Measurements from ENCODE around the gene CHRNA3.

CHRNA3 gene

GRCh38 chr15:78635346-78635745 is 14.6 kb upstream of the CHRNA3 start:
- DNase-seq: no peak

- DNase-seq: no peak
Measured at GRCh38 chr15:78634210-78635145, 13.7 kb upstream of the CHRNA3 start.

GRCh38 chr15:78633348-78633747 is 12.6 kb upstream of the CHRNA3 start:
- no peak for DNase-seq

GRCh38 chr15:78630886-78631633 is 10.3 kb upstream of the CHRNA3 start:
- DNase-seq: no peak

- DNase-seq: no peak
Measured at GRCh38 chr15:78629716-78630065, 8.9 kb upstream of the CHRNA3 start.

- DNase-seq: no peak
Measured at GRCh38 chr15:78629031-78629715, 8.4 kb upstream of the CHRNA3 start.

GRCh38 chr15:78628227-78628626 is 7.4 kb upstream of the CHRNA3 start:
- no peak for DNase-seq

GRCh38 chr15:78627348-78627747 is 6.6 kb upstream of the CHRNA3 start:
- DNase-seq: no peak

GRCh38 chr15:78626381-78626995 is 5.7 kb upstream of the CHRNA3 start:
- DNase-seq: no peak

- DNase-seq: no peak
Measured at GRCh38 chr15:78625606-78626280, 4.9 kb upstream of the CHRNA3 start.

- no peak for DNase-seq
Measured at GRCh38 chr15:78624651-78625590, 4.1 kb upstream of the CHRNA3 start.

GRCh38 chr15:78623786-78624497 is 3.1 kb upstream of the CHRNA3 start:
- DNase-seq: no peak

GRCh38 chr15:78621810-78622402 is 1.1 kb upstream of the CHRNA3 start:
- DNase-seq: no peak

GRCh38 chr15:78620021-78620526 is 722 bp downstream of the CHRNA3 start:
- DNase-seq: no peak

GRCh38 chr15:78619022-78619950 is 1.5 kb downstream of the CHRNA3 start:
- DNase-seq: no peak

- DNase-seq: peak; percentile 50
Measured at GRCh38 chr15:78618490-78618934, 2.3 kb downstream of the CHRNA3 start.

- no peak for DNase-seq
Measured at GRCh38 chr15:78618064-78618463, 2.7 kb downstream of the CHRNA3 start.

GRCh38 chr15:78617516-78617915 is 3.3 kb downstream of the CHRNA3 start:
- no peak for DNase-seq

GRCh38 chr15:78617076-78617475 is 3.7 kb downstream of the CHRNA3 start:
- DNase-seq: no peak
